ENCODE data around the gene SCAMP3. TPM values are rescaled to one million over a fixed set of nuclear protein-coding genes. Genes with fewer than 3 reads are reported as not detected.
A peak's percentile ranks its signal among the peaks of the same experiment; 100 is the strongest.

Gene SCAMP3
- total RNA-seq, 1 donor from 2014 or later = 16.2 TPM

DNA sequence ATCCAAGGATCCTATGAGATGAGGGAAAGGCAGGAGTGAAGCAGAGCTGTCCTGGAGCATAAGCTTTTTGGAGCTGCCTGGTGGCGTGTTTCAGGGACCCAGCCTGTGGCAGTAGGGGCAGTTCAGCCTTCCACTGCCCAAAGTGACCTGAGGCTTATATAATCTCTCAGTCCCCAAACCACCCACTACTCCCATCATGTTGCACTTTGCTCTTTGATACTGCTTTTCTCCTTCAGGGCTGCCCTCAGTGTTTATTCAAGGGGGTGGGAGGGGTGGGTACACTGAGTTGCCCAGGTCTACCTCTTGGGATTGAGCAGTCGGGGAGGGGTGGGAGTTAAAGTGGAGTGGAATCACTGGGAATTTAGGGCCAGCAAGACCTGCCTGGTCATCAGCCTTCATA is 24.4 kb upstream of the SCAMP3 start:
- no peaks in the 10 kb centered on the region for H3K9me3 ChIP-seq (ENCODE audit: control insufficient read depth in 3 of 3, low read length in 3 of 3)

DNA sequence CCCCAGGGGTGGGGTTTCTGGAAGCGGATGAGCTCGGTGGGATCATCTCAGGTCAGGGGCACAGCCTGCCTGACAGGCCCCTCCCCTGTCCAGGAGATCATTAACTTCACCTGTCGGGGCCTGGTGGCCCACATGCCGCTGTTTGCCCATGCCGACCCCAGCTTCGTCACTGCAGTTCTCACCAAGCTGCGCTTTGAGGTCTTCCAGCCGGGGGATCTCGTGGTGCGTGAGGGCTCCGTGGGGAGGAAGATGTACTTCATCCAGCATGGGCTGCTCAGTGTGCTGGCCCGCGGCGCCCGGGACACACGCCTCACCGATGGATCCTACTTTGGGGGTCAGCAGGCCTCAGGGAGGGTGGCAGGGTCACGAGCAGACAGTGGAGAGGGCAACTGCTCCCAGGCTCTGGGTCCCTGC is 23.5 kb upstream of the SCAMP3 start:
- Histone ChIP-seq H3K27me3 (ENCODE audit: control insufficient read depth in 3 of 3, insufficient read depth in 3 of 3, low read length in 3 of 3) (no peaks in the 10 kb centered on the region), H3K4me3 (ENCODE audit: low read length in 3 of 3) (no peak overlapping the region), H3K9me3 (ENCODE audit: control insufficient read depth in 3 of 3, low read length in 3 of 3) (no peaks in the 10 kb centered on the region), H3K9ac (ENCODE audit: low read depth in 1 of 3, low read length in 3 of 3) (no peak overlapping the region), H3K36me3 (ENCODE audit: control insufficient read depth in 3 of 3, insufficient read depth in 3 of 3, low read length in 3 of 3) (peaks cover 0 to 3% (median 0%) of the 10 kb centered on the region in 3 donors), H3K27ac (ENCODE audit: low read depth, low read length) (no peak overlapping the region), H3K4me1 (ENCODE audit: control insufficient read depth in 3 of 3, insufficient read depth in 3 of 3, low read length in 3 of 3) (no peaks in the 10 kb centered on the region)

More for the DNA sequence above, 24.4 kb upstream of the SCAMP3 start:
- H3K27ac ChIP-seq (ENCODE audit: low read depth, low read length) = no peak overlapping the region
- no peaks in the 10 kb centered on the region for H3K4me1 ChIP-seq (ENCODE audit: control insufficient read depth in 3 of 3, insufficient read depth in 3 of 3, low read length in 3 of 3)
- peaks cover 0 to 3% (median 0%) of the 10 kb centered on the region in 3 donors for H3K36me3 ChIP-seq (ENCODE audit: control insufficient read depth in 3 of 3, insufficient read depth in 3 of 3, low read length in 3 of 3)
- no peaks in the 10 kb centered on the region for H3K27me3 ChIP-seq (ENCODE audit: control insufficient read depth in 3 of 3, insufficient read depth in 3 of 3, low read length in 3 of 3)
- H3K4me3 ChIP-seq (ENCODE audit: low read length in 3 of 3) = no peak overlapping the region
- H3K9ac ChIP-seq (ENCODE audit: low read depth in 1 of 3, low read length in 3 of 3) = no peak overlapping the region

DNA sequence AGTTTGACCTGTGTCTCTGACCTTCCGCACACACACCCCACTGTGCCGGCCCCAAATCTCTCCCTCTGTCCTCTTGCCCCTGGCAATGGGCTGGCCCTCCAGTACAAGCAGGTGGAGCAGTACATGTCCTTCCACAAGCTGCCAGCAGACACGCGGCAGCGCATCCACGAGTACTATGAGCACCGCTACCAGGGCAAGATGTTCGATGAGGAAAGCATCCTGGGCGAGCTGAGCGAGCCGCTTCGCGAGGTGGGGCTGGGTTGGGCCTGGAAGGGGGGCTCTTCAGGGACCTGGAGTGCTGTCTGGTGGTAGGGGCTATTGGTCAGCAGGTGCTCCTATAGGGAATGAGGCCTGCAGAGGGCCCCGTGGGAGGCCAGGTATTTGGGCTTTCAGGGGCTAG is 22.9 kb upstream of the SCAMP3 start:
- no peaks in the 10 kb centered on the region for H3K4me1 ChIP-seq (ENCODE audit: control insufficient read depth in 3 of 3, insufficient read depth in 3 of 3, low read length in 3 of 3)
- no peaks in the 10 kb centered on the region for H3K9me3 ChIP-seq (ENCODE audit: control insufficient read depth in 3 of 3, low read length in 3 of 3)
- H3K27me3 ChIP-seq (ENCODE audit: control insufficient read depth in 3 of 3, insufficient read depth in 3 of 3, low read length in 3 of 3) = no peaks in the 10 kb centered on the region
- H3K9ac ChIP-seq (ENCODE audit: low read depth in 1 of 3, low read length in 3 of 3) = no peak overlapping the region
- H3K4me3 ChIP-seq (ENCODE audit: low read length in 3 of 3) = no peak overlapping the region
- H3K27ac ChIP-seq (ENCODE audit: low read depth, low read length) = no peak overlapping the region
- H3K36me3 ChIP-seq (ENCODE audit: control insufficient read depth in 3 of 3, insufficient read depth in 3 of 3, low read length in 3 of 3) = peaks cover 0 to 3% (median 0%) of the 10 kb centered on the region in 3 donors

DNA sequence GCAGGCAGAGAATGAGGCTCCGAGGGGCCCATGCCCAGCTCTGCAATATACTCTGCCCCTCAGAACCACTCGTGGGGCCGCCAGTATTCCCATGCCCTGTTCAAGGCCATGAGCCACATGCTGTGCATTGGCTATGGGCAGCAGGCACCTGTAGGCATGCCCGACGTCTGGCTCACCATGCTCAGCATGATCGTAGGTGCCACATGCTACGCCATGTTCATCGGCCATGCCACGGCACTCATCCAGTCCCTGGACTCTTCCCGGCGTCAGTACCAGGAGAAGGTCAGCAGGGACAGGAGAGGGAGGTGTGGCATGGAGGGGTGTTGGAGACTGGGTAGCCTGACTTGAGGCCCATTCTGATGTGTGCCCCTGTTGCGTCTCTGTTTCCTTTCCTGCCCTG is 22.3 kb upstream of the SCAMP3 start:
- Histone ChIP-seq H3K4me1 (ENCODE audit: control insufficient read depth in 3 of 3, insufficient read depth in 3 of 3, low read length in 3 of 3) (no peaks in the 10 kb centered on the region), H3K9me3 (ENCODE audit: control insufficient read depth in 3 of 3, low read length in 3 of 3) (no peaks in the 10 kb centered on the region), H3K27ac (ENCODE audit: low read depth, low read length) (no peak overlapping the region), H3K36me3 (ENCODE audit: control insufficient read depth in 3 of 3, insufficient read depth in 3 of 3, low read length in 3 of 3) (peaks cover 0 to 3% (median 0%) of the 10 kb centered on the region in 3 donors), H3K27me3 (ENCODE audit: control insufficient read depth in 3 of 3, insufficient read depth in 3 of 3, low read length in 3 of 3) (no peaks in the 10 kb centered on the region), H3K9ac (ENCODE audit: low read depth in 1 of 3, low read length in 3 of 3) (no peak overlapping the region), H3K4me3 (ENCODE audit: low read length in 3 of 3) (no peak overlapping the region)

DNA sequence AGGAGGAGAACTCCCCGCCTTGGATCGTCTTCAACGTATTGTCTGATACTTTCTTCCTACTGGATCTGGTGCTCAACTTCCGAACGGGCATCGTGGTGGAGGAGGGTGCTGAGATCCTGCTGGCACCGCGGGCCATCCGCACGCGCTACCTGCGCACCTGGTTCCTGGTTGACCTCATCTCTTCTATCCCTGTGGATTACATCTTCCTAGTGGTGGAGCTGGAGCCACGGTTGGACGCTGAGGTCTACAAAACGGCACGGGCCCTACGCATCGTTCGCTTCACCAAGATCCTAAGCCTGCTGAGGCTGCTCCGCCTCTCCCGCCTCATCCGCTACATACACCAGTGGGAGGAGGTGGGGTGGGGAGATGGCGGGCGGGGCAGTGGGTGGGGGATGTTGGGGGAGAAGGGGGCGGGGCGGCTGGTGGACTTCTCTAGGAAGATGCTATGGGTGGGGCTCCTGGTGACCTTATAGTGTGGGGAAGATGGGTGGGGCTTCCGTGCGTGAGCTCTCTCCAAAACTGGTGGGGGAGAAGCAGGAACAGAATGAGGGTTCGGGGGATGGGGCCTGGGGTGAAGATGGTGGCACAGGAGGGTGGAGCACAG is 20.4 kb upstream of the SCAMP3 start:
- H3K4me1 ChIP-seq (ENCODE audit: control insufficient read depth in 3 of 3, insufficient read depth in 3 of 3, low read length in 3 of 3) = peaks cover 4 to 8% (median 6%) of the 10 kb centered on the region in 3 donors
- no peak overlapping the region for H3K9ac ChIP-seq (ENCODE audit: low read depth in 1 of 3, low read length in 3 of 3)
- H3K36me3 ChIP-seq (ENCODE audit: control insufficient read depth in 3 of 3, insufficient read depth in 3 of 3, low read length in 3 of 3) = peaks cover 0 to 3% (median 0%) of the 10 kb centered on the region in 3 donors
- H3K4me3 ChIP-seq (ENCODE audit: low read length in 3 of 3) = no peak overlapping the region
- no peak overlapping the region for H3K27ac ChIP-seq (ENCODE audit: low read depth, low read length)
- H3K9me3 ChIP-seq (ENCODE audit: control insufficient read depth in 3 of 3, low read length in 3 of 3) = no peaks in the 10 kb centered on the region
- no peaks in the 10 kb centered on the region for H3K27me3 ChIP-seq (ENCODE audit: control insufficient read depth in 3 of 3, insufficient read depth in 3 of 3, low read length in 3 of 3)

DNA sequence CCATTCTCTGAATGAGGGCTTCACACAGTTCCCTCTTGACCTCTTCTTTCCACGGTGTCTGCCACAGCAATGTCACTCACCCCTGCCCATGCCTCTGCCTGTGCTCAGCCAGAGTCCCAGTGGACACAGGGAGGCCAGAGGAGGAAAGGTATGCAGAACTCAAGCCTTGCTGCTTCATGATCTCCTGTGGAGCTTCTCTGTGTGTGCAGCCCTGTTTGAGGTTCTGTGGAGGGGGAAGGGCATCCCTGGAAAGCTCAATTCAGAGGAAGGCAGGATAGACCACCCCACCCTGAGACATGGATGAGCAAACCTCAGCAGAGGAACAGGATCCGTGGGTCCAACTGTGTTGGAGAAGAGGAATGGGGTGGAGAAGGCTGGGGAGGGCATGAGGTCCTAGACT is 17.1 kb upstream of the SCAMP3 start:
- Histone ChIP-seq H3K4me1 (ENCODE audit: control insufficient read depth in 3 of 3, insufficient read depth in 3 of 3, low read length in 3 of 3) (peaks cover 13 to 19% (median 19%) of the 10 kb centered on the region in 3 donors), H3K4me3 (ENCODE audit: low read length in 3 of 3) (no peak overlapping the region), H3K27me3 (ENCODE audit: control insufficient read depth in 3 of 3, insufficient read depth in 3 of 3, low read length in 3 of 3) (no peaks in the 10 kb centered on the region)

DNA sequence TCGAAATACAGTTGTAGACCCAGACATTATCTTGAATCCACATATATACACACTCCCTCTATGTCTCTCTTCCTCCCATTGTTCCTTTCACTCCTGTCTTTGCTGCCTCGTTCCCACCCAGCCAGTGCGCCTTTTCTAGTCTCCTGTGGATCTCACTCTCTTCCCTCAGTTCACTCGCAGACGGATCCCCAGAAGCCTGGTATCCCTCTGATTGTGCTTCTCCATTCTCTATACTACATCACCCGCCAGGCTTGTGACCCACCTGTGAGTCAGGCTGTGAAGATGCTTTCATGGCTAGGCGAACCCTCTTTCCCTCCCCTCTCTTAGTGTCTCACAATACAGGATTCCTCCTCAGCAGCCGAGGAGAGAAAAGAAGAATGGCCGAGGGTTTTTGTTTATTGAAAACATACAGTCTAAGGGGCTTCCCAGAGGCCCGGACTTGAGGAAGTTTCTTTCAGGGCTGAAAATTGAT is 16.6 kb upstream of the SCAMP3 start:
- peaks cover 15 to 22% (median 21%) of the 10 kb centered on the region in 3 donors for H3K4me1 ChIP-seq (ENCODE audit: control insufficient read depth in 3 of 3, insufficient read depth in 3 of 3, low read length in 3 of 3)
- H3K9ac ChIP-seq (ENCODE audit: low read depth in 1 of 3, low read length in 3 of 3) = no peak overlapping the region
- H3K9me3 ChIP-seq (ENCODE audit: control insufficient read depth in 3 of 3, low read length in 3 of 3) = no peaks in the 10 kb centered on the region
- no peak overlapping the region for H3K4me3 ChIP-seq (ENCODE audit: low read length in 3 of 3)
- no peaks in the 10 kb centered on the region for H3K27me3 ChIP-seq (ENCODE audit: control insufficient read depth in 3 of 3, insufficient read depth in 3 of 3, low read length in 3 of 3)
- no peak overlapping the region for H3K27ac ChIP-seq (ENCODE audit: low read depth, low read length)
- no peaks in the 10 kb centered on the region for H3K36me3 ChIP-seq (ENCODE audit: control insufficient read depth in 3 of 3, insufficient read depth in 3 of 3, low read length in 3 of 3)

More for the DNA sequence above, 17.1 kb upstream of the SCAMP3 start:
- no peaks in the 10 kb centered on the region for H3K9me3 ChIP-seq (ENCODE audit: control insufficient read depth in 3 of 3, low read length in 3 of 3)
- H3K36me3 ChIP-seq (ENCODE audit: control insufficient read depth in 3 of 3, insufficient read depth in 3 of 3, low read length in 3 of 3) = no peaks in the 10 kb centered on the region
- H3K9ac ChIP-seq (ENCODE audit: low read depth in 1 of 3, low read length in 3 of 3) = no peak overlapping the region
- H3K27ac ChIP-seq (ENCODE audit: low read depth, low read length) = no peak overlapping the region

DNA sequence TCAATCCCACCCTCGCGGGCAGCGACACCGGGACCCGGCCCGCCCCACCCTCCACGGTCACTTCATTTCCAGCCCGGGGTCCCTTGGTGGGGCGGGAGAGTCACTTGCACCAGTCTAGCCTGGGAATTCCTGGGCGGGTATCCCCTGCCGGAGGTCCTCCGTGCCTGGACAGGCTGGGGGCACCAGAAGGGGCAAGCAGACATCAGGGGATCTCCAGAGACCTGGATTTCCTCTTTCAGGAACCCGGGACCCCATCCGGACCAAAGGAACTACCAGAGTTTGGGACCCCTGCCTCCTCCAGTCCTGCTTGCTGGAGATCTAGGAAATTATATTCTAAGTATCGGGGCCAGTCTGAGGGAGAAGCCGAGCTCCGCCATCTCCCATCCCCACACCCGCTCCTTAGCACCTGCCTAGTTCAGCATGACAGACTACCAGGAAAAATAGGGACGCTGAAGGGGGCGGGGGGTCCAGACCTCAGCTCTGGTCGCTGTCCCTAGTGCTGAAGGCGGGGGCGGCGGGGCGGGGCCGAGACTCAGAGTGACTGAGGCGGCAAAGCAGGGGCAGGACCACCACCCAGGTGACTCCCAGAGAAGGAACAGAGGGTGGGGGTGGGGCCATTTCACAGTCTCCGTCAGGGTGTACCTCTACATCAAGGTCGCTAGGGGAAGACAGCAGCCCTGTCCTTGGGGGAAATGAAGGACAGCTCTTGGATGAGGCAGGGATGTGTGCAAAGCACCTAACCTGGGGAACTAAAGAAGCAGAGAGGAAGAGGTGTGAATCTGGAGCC is 15.9 kb upstream of the SCAMP3 start:
- Histone ChIP-seq H3K27me3 (ENCODE audit: control insufficient read depth in 3 of 3, insufficient read depth in 3 of 3, low read length in 3 of 3) (no peaks in the 10 kb centered on the region), H3K27ac (ENCODE audit: low read depth, low read length) (no peak overlapping the region), H3K4me1 (ENCODE audit: control insufficient read depth in 3 of 3, insufficient read depth in 3 of 3, low read length in 3 of 3) (peaks cover 18 to 25% (median 23%) of the 10 kb centered on the region in 3 donors), H3K9ac (ENCODE audit: low read depth in 1 of 3, low read length in 3 of 3) (peak overlapping the region in 2 of 3 donors; percentile 71 to 78), H3K9me3 (ENCODE audit: control insufficient read depth in 3 of 3, low read length in 3 of 3) (no peaks in the 10 kb centered on the region), H3K4me3 (ENCODE audit: low read length in 3 of 3) (peak overlapping the region; percentile 75 to 81 (median 76)), H3K36me3 (ENCODE audit: control insufficient read depth in 3 of 3, insufficient read depth in 3 of 3, low read length in 3 of 3) (no peaks in the 10 kb centered on the region)

DNA sequence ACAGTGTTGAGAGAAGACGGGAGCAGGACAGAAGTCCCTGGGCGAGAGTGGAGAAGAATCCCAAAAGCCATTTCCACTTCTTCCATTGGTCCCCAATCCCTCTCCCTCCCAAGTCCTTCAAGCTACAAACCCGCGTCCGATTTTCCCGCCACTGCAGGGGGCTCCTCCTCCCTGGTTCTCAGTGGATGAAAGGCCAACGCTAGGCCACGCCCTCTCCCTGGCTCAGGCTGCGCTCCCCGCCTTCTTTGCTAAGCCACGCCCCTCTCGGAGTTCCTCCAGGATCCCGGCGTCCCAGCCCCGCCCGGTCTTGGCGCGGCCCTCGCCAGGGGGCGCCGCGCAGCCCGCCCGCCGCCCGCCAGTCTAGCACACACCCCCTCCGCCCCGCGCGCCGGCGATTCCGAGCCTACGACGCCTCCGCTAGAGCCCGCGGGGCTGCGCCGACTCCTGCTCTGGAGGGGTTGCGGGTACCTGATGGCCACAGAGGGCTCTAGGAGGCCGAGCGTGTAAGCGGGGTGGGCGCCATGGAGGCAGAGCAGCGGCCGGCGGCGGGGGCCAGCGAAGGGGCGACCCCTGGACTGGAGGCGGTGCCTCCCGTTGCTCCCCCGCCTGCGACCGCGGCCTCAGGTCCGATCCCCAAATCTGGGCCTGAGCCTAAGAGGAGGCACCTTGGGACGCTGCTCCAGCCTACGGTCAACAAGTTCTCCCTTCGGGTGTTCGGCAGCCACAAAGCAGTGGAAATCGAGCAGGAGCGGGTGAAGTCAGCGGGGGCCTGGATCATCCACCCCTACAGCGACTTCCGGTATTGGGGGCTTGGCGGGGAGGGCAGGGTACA is 15.1 kb upstream of the SCAMP3 start, which contains the start of gene HCN3:
TSS of gene HCN3 (plus strand) at position 394 of the 832 bp plus-strand sequence. CDS start at position 522, 128 bp downstream.
- Histone ChIP-seq H3K9ac (ENCODE audit: low read depth in 1 of 3, low read length in 3 of 3) (peak within 1 kb of the TSS; percentile 40 to 78 (median 71)), H3K27ac (ENCODE audit: low read depth, low read length) (no peak within 1 kb of the TSS)

More for the DNA sequence above, 15.1 kb upstream of the SCAMP3 start, which contains the start of gene HCN3:
- Histone ChIP-seq H3K4me1 (ENCODE audit: control insufficient read depth in 3 of 3, insufficient read depth in 3 of 3, low read length in 3 of 3) (peaks cover 23 to 28% (median 26%) of the 10 kb centered on the region in 3 donors), H3K27me3 (ENCODE audit: control insufficient read depth in 3 of 3, insufficient read depth in 3 of 3, low read length in 3 of 3) (no peaks in the 10 kb centered on the region), H3K9me3 (ENCODE audit: control insufficient read depth in 3 of 3, low read length in 3 of 3) (no peaks in the 10 kb centered on the region), H3K36me3 (ENCODE audit: control insufficient read depth in 3 of 3, insufficient read depth in 3 of 3, low read length in 3 of 3) (no peaks in the 10 kb centered on the region), H3K4me3 (ENCODE audit: low read length in 3 of 3) (peak within 1 kb of the TSS; percentile 75 to 81 (median 76))
